DOHH2 (cell line): ENCODE data around the gene GPR137C.

Experiments
- H3F3A ChIP-seq: fragments of 200-600 bp; sonication (generic), shearing (Covaris generic); 2 replicates; pipeline ENCODE4 v1.6.0; 2016; ENCODE audit warnings: antibody characterized with exemption, mild to moderate bottlenecking; ENCODE audit not compliant: control insufficient read depth, insufficient read depth
- H3K27ac ChIP-seq: fragments of 200-600 bp; sonication (generic); 2 replicates; pipeline ENCODE4 v1.5.1; 2014; ENCODE audit warnings: low read depth, mild to moderate bottlenecking, low read length, moderate library complexity
- H3K27me3 ChIP-seq: fragments of 200-600 bp; sonication (generic); 2 replicates; pipeline ENCODE4 v1.6.1; 2014; ENCODE audit warnings: mild to moderate bottlenecking, low read length, mixed read lengths; ENCODE audit not compliant: control insufficient read depth
- H3K36me3 ChIP-seq: fragments of 200-600 bp; sonication (generic); 2 replicates; pipeline ENCODE4 v1.6.1; 2014; ENCODE audit warnings: mild to moderate bottlenecking, low read length, moderate library complexity, mixed read lengths; ENCODE audit not compliant: control insufficient read depth
- H3K4me1 ChIP-seq: fragments of 200-600 bp; sonication (generic); 2 replicates; pipeline ENCODE4 v1.6.1; 2014; ENCODE audit warnings: mild to moderate bottlenecking, low read length, mixed read lengths; ENCODE audit not compliant: control insufficient read depth
- H3K4me2 ChIP-seq: fragments of 200-600 bp; sonication (generic); 2 replicates; pipeline ENCODE4 v1.6.0; 2014; ENCODE audit warnings: mild to moderate bottlenecking, low read length, moderate library complexity
- H3K4me3 ChIP-seq: fragments of 200-600 bp; sonication (generic); 2 replicates; pipeline ENCODE4 v1.5.1; 2014; ENCODE audit warnings: mild to moderate bottlenecking, low read length, mixed read lengths
- H3K79me2 ChIP-seq: fragments of 200-600 bp; sonication (generic); 2 replicates; pipeline ENCODE4 v1.6.1; 2014; ENCODE audit warnings: mild to moderate bottlenecking, low read length, mixed read lengths; ENCODE audit not compliant: control insufficient read depth
- H3K9me2 ChIP-seq: fragments of 200-600 bp; sonication (generic); replicated peaks from 2 replicates; pipeline ENCODE4 v1.6.1; 2014; ENCODE audit warnings: mild to moderate bottlenecking, low read length, mixed read lengths; ENCODE audit not compliant: control insufficient read depth
- H3K9me3 ChIP-seq: fragments of 200-600 bp; sonication (generic); 2 replicates; pipeline ENCODE4 v1.6.1; 2014; ENCODE audit warnings: antibody characterized with exemption, low read length, mixed read lengths; ENCODE audit not compliant: control insufficient read depth, insufficient read depth
- H4K20me1 ChIP-seq: fragments of 200-600 bp; sonication (generic); 2 replicates; pipeline ENCODE4 v1.6.0; 2014; ENCODE audit warnings: low read depth, mild to moderate bottlenecking, antibody characterized with exemption, low read length, moderate library complexity; ENCODE audit not compliant: control insufficient read depth, insufficient read depth
- CTCF ChIP-seq: fragments of 200-600 bp; sonication (generic); IDR thresholded peaks from one replicate; pipeline ENCODE4 v1.5.1; 2014; ENCODE audit warnings: antibody characterized with exemption, mild to moderate bottlenecking, low read depth, low read length; ENCODE audit not compliant: poor library complexity, severe bottlenecking
- EZH2phosphoT487 ChIP-seq: fragments of 200-600 bp; sonication (generic); IDR thresholded peaks from 2 replicates; pipeline ENCODE4 v1.6.1; 2017; ENCODE audit warnings: borderline replicate concordance, mild to moderate bottlenecking, antibody characterized with exemption, low read length, moderate library complexity, mixed read lengths

The GPR137C gene

DNA sequence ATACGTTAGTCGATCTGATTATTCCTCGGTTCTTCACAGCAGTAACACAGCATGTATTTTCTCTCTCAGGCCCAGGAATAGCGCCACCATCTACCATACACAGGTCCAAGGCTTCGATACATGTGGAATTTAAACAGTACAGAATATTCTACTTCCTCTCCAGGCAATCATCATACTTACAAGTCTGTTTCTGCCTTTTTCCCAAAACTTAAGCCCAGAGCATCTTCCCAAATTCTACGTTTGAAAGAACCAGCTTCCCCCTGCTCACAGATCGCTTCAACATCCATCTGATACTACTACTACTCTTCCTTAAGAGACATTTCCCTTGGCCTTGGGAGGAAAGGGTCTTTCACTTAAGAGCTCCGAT is 957 bp upstream of the GPR137C start:
- peak overlapping the region; percentile 92 for H3K4me2 ChIP-seq
- H3K79me2 ChIP-seq, result peaks cover 53% of the 10 kb centered on the region
- peak overlapping the region; percentile 67 for H3K27ac ChIP-seq
- H3K9me3 ChIP-seq, result no peaks in the 10 kb centered on the region
- H3K4me1 ChIP-seq, result peaks cover 51% of the 10 kb centered on the region
- peaks cover 20% of the 10 kb centered on the region for H3K36me3 ChIP-seq
- no peaks in the 10 kb centered on the region for H4K20me1 ChIP-seq
- no peak for TF ChIP-seq EZH2phosphoT487
- peak; percentile 70 for TF ChIP-seq CTCF
- H3K4me3 ChIP-seq, result peak overlapping the region; percentile 84
- H3K27me3 ChIP-seq, result no peaks in the 10 kb centered on the region
- no peaks in the 10 kb centered on the region for H3K9me2 ChIP-seq
- peaks cover 3% of the 10 kb centered on the region; the same call in 1 of the 2 replicates for H3F3A ChIP-seq

- Histone ChIP-seq H3F3A (0 out of 2 replicates have a peak, but pooled peaks cover 3% of the 10 kb centered on the region), H3K4me1 (peaks cover 36% of the 10 kb centered on the region), H3K36me3 (peaks cover 12% of the 10 kb centered on the region), H3K9me3 (no peaks in the 10 kb centered on the region), H3K79me2 (peaks cover 39% of the 10 kb centered on the region), H3K27me3 (no peaks in the 10 kb centered on the region), H3K4me2 (peak overlapping the region; percentile 96), H3K27ac (no peak overlapping the region), H3K9me2 (no peaks in the 10 kb centered on the region), H4K20me1 (no peaks in the 10 kb centered on the region), H3K4me3 (peak overlapping the region; percentile 80)
- TF ChIP-seq CTCF (no peak), EZH2phosphoT487 (no peak)
Observed at GRCh38 chr14:52553002-52553670, 500 bp downstream of the GPR137C start.

- Histone ChIP-seq H3K4me3 (peak overlapping the region; percentile 80), H3K27me3 (no peaks in the 10 kb centered on the region)
Observed at GRCh38 chr14:52553671-52554575, 1.3 kb downstream of the GPR137C start.

More at GRCh38 chr14:52553671-52554575, 1.3 kb downstream of the GPR137C start:
- peak overlapping the region; percentile 96 for H3K4me2 ChIP-seq
- H4K20me1 ChIP-seq, result no peaks in the 10 kb centered on the region
- peaks cover 32% of the 10 kb centered on the region for H3K79me2 ChIP-seq
- 0 out of 2 replicates have a peak, but pooled peaks cover 3% of the 10 kb centered on the region for H3F3A ChIP-seq
- H3K4me1 ChIP-seq, result peaks cover 33% of the 10 kb centered on the region
- H3K9me3 ChIP-seq, result no peaks in the 10 kb centered on the region
- TF ChIP-seq CTCF (no peak), EZH2phosphoT487 (no peak)
- H3K36me3 ChIP-seq, result peaks cover 8% of the 10 kb centered on the region
- H3K27ac ChIP-seq, result no peak overlapping the region
- no peaks in the 10 kb centered on the region for H3K9me2 ChIP-seq
